GM18951 (cell line): ENCODE data around the gene TST.

Experiments used
- POLR2A ChIP-seq: IDR thresholded peaks from 4 replicates; pipeline ENCODE4 v1.6.1; 2011; ENCODE audit warnings: mild to moderate bottlenecking; ENCODE audit not compliant: insufficient read length, insufficient read depth; ENCODE audit errors: extremely low read depth
- in situ Hi-C: fragments of 300-500 bp; cut with MboI; formaldehyde crosslinking; loops from one replicate; pipeline ENCODE4 v1.12.0; 2022; ENCODE audit warnings: low sequenced_read_pairs, mixed read lengths, inconsistent platforms; ENCODE audit not compliant: unreplicated experiment

The TST gene

DNA sequence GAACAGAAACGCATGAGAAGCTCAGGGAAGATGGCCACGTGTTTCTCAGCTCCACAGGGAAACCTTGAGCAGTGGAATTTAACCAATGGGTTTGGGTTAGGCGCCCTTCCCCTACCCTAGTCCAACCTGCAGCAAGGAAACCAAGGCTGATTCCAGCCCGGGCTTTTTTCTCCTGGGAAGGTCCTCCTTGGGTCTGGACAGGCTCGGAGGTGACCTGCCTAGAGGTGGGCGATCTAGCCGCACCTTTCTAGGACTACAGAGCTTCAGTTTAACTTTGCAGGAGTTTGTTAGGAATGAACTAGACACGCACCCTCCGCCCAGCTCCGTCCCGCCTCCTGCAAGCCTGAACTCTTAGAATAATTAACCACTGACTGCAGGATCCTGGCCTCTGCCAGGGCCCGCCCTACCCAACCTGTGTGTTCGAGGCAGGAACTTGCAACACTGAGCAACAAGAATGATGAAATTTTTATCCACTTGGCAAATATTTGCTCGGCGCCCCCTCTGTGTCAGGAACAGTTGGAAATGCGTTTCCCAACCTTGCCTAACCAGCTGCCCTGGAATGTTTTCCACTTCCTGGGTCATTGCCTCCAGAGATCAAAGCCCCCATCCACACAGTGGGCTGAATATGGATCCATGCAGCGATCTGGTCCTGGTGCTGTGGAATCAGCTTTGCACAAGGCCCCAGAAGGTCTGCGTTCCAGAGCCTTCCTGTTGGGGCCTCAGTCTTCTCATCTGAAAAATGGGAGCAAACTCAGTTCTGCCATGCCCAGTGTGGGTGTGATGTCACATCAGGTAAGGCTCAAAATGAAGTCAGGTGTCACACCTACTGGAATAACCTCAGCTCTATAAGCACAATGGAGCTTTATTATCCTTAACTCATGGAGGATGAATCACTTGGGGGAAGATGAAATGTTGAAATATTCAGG lies 13.6 kb upstream of the TST start:
- no peak for TF ChIP-seq POLR2A
- in situ Hi-C loops, result no loop called here

DNA sequence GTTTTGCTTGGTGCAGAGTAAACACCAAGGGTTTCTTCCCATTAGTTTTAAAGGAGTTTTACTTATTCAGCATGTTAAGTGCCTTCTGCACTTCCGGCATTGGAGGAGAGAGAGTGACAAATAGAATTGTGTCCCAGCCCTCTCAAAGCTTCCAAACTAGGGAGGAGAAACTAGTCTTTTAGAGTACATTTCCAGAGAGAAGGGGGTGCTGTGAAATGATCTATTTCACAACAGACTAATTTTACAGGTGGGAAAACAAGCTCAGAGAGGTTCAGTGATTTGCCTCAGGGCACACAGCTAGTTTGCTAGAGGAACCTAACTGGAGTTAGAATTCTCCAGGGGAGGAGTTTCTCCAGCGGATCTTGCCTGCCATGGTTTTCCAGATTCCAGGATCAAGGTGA lies 12.9 kb upstream of the TST start:
- in situ Hi-C loops, result no loop called here
- TF ChIP-seq POLR2A, result no peak

DNA sequence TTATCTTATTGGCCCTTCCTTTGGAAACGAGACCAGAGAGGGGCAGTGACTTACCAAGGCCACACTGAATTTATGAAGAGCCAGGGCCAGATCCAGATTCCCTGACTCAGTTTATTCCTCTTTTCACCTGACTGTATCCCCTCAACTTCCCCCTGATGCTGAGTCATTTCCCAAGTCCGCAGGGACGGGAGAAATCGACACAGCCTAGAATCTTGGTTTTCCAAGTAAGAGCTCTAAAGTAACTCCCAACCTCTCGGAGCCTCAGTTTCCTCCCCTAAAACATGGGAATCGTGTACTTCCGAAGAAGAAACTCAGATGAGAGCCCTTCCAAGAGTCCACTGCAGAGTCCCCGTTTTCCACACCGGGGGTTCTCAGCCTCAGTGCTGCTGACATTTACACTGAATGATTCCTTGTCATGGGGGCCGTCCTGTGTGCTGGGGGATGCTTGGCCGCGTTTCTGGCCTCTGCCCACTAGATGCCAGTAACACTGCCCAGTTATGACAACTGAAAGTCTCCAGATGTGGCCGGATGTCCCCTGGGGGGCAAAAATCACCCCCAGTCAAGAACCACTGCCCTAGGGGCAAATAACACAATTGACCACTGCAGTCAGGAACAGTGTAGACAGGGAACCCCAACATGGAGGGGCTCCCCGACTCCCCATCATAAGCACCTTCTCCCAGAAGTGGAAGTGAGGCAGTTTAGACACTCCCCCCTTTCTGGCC lies 11.5 kb upstream of the TST start:
- TF ChIP-seq POLR2A, result no peak
- in situ Hi-C loops, result no loop called here

DNA sequence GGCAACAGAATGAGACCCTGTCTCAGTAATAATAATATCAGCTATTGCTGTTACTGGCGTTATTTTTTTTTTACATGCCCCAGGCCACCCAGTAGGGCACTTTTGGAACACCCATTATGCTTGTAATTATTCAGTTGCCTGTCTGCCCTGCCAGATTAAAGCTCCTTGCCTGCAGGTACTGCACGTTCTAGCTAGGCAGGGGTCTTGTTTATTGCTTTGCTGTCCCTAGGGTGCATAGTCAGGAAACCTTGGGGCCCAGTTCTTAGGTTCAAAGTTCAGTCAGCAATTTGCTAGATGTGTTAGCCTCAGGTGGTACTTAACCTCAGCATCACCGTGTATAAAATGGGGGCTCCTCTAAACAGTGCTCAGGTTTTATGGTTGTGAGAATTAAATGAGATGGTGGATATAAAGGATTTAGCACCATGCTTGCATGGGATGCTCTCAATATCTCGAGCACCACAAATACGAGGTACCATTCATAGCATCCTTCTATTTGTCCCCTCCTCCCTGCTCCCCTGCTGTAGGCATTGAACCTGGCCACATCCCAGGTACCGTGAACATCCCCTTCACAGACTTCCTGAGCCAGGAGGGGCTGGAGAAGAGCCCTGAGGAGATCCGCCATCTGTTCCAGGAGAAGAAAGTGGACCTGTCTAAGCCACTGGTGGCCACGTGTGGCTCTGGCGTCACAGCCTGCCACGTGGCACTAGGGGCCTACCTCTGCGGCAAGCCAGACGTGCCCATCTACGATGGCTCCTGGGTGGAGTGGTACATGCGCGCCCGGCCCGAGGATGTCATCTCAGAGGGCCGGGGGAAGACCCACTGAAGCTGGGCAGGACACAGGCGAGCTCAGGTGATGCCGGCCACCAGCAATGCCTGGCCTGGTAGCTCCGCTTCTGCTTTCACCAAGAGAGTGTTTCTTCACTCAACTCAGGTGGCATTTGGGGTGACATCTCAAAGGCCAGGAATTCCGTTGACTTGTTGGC lies 9.7 kb upstream of the TST start:
- TF ChIP-seq POLR2A, result no peak
- in situ Hi-C loops, result no loop called here

DNA sequence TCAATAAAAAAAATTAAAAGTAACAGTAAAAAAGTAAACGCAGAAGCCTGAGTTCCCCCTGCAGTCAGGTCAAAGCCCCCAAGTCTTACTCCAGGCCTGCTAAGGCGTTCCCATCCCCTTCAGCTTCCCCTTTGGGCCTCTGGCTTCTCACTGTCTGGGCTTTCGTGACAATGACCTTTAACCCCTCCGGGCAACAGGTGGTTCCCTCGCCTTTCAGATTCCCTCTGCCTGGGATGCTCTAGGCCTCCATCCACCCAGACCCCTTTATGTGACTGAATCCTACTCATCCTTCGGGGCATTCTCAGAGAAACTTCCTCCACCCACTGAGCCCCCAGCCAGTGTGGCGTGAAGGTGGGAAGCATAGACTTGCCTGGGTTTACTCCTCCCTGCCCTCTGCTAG lies 8.3 kb upstream of the TST start:
- TF ChIP-seq POLR2A, result no peak
- in situ Hi-C loops, result no loop called here

DNA sequence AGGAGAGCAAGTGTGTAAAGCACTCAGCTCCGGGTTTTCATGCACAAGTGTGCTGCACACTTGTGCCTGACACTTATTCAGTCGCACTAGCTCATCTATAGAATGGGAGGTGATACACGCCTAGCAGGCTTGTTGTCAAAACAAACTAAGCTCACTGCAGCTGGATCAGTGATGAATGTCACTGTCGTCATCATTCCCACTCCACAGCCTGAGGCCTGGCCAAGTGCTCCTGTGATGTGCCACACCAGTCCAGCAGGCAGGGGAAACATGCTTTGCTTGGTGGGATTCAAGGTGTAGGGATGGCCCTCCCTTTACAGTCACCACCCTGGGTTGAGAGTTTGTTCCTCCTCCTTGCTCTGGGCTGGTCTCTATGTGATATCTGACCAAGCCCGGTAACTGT lies 7.1 kb upstream of the TST start:
- in situ Hi-C loops, result no loop called here

DNA sequence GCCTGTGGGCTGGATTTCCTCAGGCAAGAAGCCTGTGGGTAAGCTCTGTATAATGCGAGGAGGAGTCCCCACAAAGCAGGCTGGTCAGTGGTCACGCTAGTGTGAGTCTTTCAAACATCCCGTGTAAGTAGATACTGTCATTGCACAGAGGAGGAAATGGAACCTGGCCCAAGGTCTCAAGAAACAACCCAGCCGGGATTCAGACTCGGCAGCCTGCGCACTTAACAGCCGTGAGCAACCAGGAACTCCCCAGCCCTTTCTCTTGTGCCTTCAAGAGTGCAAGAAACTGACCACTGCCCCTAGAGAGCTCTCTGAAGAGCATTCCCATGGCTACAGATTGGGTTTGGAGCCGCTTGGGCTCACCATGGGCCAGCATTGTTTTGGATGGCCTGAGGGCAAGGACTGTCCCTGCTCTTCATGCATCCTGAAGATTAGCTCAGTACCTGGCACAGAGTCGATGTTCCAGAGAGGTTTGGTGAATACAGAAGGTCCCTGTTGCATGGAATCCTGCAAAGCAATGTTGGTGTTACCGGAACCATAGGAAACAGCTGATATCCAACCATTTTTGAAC lies 6.3 kb upstream of the TST start:
- no peak for TF ChIP-seq POLR2A
- in situ Hi-C loops, result no loop called here

More for the DNA sequence above, 7.1 kb upstream of the TST start:
- TF ChIP-seq POLR2A, result no peak

DNA sequence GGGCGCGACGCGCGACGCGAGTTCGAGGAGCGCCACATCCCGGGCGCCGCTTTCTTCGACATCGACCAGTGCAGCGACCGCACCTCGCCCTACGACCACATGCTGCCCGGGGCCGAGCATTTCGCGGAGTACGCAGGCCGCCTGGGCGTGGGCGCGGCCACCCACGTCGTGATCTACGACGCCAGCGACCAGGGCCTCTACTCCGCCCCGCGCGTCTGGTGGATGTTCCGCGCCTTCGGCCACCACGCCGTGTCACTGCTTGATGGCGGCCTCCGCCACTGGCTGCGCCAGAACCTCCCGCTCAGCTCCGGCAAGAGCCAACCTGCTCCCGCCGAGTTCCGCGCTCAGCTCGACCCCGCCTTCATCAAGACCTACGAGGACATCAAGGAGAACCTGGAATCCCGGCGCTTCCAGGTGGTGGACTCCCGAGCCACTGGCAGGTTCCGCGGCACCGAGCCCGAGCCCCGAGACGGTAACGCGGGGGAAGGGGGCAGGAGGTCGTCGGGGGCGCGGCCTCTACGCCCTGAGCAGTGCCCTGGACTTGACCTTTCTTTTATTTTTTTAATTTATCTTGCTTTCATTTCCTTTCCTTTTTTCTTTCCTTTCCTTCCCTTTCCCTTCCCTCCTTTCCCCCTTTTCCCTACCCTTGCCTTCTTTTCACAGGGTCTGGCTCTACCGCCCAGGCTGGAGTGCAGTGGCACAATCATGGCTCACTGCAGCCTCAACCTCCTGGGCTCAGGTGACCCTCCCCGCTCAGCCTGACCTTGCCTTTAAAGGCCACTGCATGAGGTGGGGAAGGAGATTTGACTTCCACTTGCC lies 5.3 kb upstream of the TST start:
- in situ Hi-C loops, result no loop called here
- TF ChIP-seq POLR2A, result no peak

DNA sequence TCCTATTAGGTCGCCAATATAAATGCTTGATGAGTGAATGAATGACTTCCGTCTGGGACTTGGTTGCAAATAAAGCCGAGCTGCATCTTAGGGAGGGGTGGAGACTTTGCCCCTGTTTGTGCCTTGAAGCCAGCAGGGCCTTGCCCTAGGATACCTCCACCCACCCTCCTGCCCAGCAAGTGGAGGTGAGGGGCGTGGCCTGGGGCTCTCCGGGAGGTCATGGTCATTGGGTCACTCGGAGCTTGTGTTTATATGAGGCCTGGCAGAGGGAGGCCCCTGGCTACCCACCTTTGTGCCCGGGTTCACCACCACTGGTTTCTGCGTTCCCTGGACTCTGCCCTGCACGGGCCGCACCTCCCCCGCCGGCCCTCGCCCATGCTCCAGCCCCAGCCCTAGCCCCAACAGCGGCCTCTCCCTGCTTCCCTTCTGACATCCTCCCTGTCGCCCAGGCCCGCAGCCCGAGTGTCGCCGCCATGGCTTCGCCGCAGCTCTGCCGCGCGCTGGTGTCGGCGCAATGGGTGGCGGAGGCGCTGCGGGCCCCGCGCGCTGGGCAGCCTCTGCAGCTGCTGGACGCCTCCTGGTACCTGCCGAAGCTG lies 4.6 kb upstream of the TST start:
- no peak for TF ChIP-seq POLR2A
- in situ Hi-C loops, result no loop called here

DNA sequence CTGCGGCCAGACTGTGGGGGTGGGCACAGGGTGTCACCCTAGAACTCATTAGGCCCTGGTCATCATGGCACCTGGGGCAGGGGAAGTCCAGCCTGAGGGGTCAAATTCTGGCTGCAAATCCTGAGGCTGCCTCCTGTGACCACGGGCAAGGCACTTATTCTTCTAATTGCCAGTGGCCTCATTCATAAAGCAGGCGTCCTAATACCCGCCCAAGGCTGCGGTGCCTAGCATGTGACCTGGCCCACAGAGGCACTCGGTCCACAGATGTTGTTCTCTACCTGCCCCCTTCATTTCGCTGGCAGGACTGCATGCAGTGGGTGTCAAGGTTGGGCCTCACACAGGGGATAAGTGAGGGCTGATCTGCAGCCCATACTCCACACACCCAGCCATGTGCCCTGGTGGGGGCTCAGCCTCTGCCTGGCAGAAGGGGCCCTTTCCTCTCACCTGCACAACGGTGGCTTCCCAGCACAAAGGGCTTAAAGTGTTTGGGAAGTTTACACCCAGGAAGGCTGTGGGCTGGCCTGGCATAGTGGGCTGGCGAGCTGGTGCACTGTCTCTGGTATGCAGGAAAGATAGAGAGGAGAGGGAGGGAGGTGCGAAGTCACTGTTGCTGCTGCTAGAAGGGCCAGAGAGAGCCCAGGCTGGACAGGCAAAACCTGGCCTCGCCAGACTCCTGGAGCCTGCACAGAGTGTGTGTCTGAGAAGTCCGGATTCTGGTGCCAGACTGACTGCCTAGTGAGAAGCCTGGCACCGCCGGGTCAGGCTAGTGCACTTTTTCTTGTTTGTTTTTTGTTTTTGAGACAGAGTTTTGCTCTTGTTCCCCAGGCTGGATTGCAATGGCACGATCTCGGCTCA lies 3.5 kb upstream of the TST start:
- TF ChIP-seq POLR2A, result no peak
- in situ Hi-C loops, result no loop called here
